GM12878 (cell line): ENCODE measurements around the gene SIK1. TPM values are rescaled to one million over a fixed set of nuclear protein-coding genes. Genes with fewer than 3 reads are reported as not detected.

ENCODE experiments used
- CBX5 ChIP-seq: sonication (generic); IDR thresholded peaks from 2 replicates; pipeline ENCODE4 v1.6.1; 2016; ENCODE audit warnings: low read depth, moderate library complexity, mild to moderate bottlenecking, inconsistent platforms
- EED ChIP-seq: sonication (generic); IDR thresholded peaks from 2 replicates; pipeline ENCODE4 v1.6.1; 2016; ENCODE audit warnings: antibody characterized with exemption, low read depth
- FOS ChIP-seq: IDR thresholded peaks from 3 replicates; pipeline ENCODE4 v1.6.1; 2011; ENCODE audit warnings: borderline replicate concordance; ENCODE audit not compliant: insufficient read length; ENCODE audit errors: extremely low read depth
- IRF4 ChIP-seq: IDR thresholded peaks from 2 replicates; pipeline ENCODE4 v1.6.1; 2011; ENCODE audit warnings: low read depth, low read length
- IRF5 ChIP-seq: fragments of 450-650 bp; IDR thresholded peaks from 2 replicates; pipeline ENCODE4 v1.6.1; 2017; ENCODE audit warnings: borderline replicate concordance
- PAX5 ChIP-seq: IDR thresholded peaks from 2 replicates; pipeline ENCODE4 v1.6.1; 2011; ENCODE audit warnings: low read depth, low read length, borderline replicate concordance
- PBX3 ChIP-seq: IDR thresholded peaks from 2 replicates; pipeline ENCODE4 v1.6.1; 2011; ENCODE audit warnings: mild to moderate bottlenecking, low read depth, low read length, moderate library complexity; ENCODE audit not compliant: insufficient replicate concordance
- PKNOX1 ChIP-seq: fragments of 450-650 bp; IDR thresholded peaks from 2 replicates; pipeline ENCODE4 v1.6.1; 2016; ENCODE audit warnings: mild to moderate bottlenecking
- POLR2A ChIP-seq: IDR thresholded peaks from 2 replicates; pipeline ENCODE4 v1.6.1; 2011; ENCODE audit warnings: low read depth, mild to moderate bottlenecking, low read length
- RAD51 ChIP-seq: fragments of 450-650 bp; IDR thresholded peaks from 2 replicates; pipeline ENCODE4 v1.6.1; 2016; ENCODE audit warnings: moderate library complexity, mild to moderate bottlenecking, inconsistent platforms
- SIX5 ChIP-seq: IDR thresholded peaks from 2 replicates; pipeline ENCODE4 v1.6.1; 2011; ENCODE audit warnings: mild to moderate bottlenecking, low read depth, low read length, moderate library complexity; ENCODE audit not compliant: severe bottlenecking
- SKIL ChIP-seq: fragments of 450-650 bp; IDR thresholded peaks from 2 replicates; pipeline ENCODE4 v1.6.1; 2017; ENCODE audit warnings: mild to moderate bottlenecking, low read depth, inconsistent platforms; ENCODE audit not compliant: poor library complexity, severe bottlenecking
- TCF3 ChIP-seq: IDR thresholded peaks from 2 replicates; pipeline ENCODE4 v1.6.1; 2012; ENCODE audit warnings: low read depth, mild to moderate bottlenecking, low read length, borderline replicate concordance; ENCODE audit not compliant: insufficient read depth
- ZBED1 ChIP-seq: IDR thresholded peaks from 2 replicates; pipeline ENCODE4 v1.6.1; 2016; ENCODE audit warnings: borderline replicate concordance
- ZBTB11 ChIP-seq: fragments of 450-650 bp; formaldehyde crosslinking; IDR thresholded peaks from 2 replicates; pipeline ENCODE4 v1.5.0; 2022; ENCODE audit warnings: mild to moderate bottlenecking, missing genetic modification characterization
- polyA plus RNA-seq, 11 experiments: library from polyadenylated mRNA; depleted of rRNA in 4 of 11; unstranded in 6 of 11; stranded (reverse) in 5 of 11; fragments of >200 nt; fragmentation: Nextera tagmentation in 4 of 11; fragmentation: Illumina TruSeq in 1 of 11; extraction: Ambion mirVana in 4 of 11; extraction: Trizol in 1 of 11; gene quantifications; 1 replicate in 1 of 11; 2 replicates in 10 of 11; pipeline versions ENCODE4 v1.2.1 to v1.2.3, GENCODE V29; 2011 to 2016; ENCODE audit warnings: inconsistent platforms in 2 of 11, missing spikeins in 2 of 11, low read depth in 1 of 11
- total RNA-seq, 4 experiments: library from RNA; depleted of rRNA in 3 of 4; stranded (reverse); fragments of >200 nt in 3 of 4; fragmentation: Illumina TruSeq in 1 of 4; extraction: Trizol in 1 of 4; gene quantifications; 2 replicates each; pipeline versions ENCODE4 v1.2.1 to v1.2.3, GENCODE V29; 2013 to 2021

Gene SIK1
- total and polyA plus RNA-seq, 10 of the 15 experiments (the other 5 are each of a cell fraction or from before 2014, with no cell fraction given): 0.03 to 7.3 (median 2.1) TPM; not detected in 2

- TF ChIP-seq ZBTB11 (CRISPR knock-in tag): no peak
- TF ChIP-seq RAD51: no peak
- TF ChIP-seq EED: peak; percentile 62
- TF ChIP-seq FOS: no peak
- peak; percentile 78 for TF ChIP-seq PKNOX1
- TF ChIP-seq PBX3: peak; percentile 63
- no peak for TF ChIP-seq CBX5
- TF ChIP-seq POLR2A: no peak
- peak; percentile 20 for TF ChIP-seq SKIL
- TF ChIP-seq IRF5: no peak
- TF ChIP-seq IRF4: 0 out of 2 replicates have a peak, but pooled peaks have one; percentile 60
- TF ChIP-seq PAX5: peak; percentile 100
- TF ChIP-seq SIX5: no peak
- TF ChIP-seq ZBED1: no peak
- no peak for TF ChIP-seq TCF3
These were observed 57.8 kb downstream of the SIK1 start (continued) for GRCh38 chr21:43369124-43369523.
